ENCODE results near the gene HCN2.

Gene HCN2

GRCh38 chr19:589693-590395, at the start of gene HCN2:
Gene HCN2 (plus strand): TSS chr19:589881. CDS start chr19:589946, 65 bp downstream.
- TF ChIP-seq GATA1 (IDR thresholded peaks at IDR 0.05; ENCODE audit: low read depth, low read length) (no peak), POLR2A (IDR thresholded peaks at IDR 0.05; ENCODE audit: low read length) (no peak)
- peak in 1 of 2 experiments; percentile 46 for DNase-seq

- DNase-seq: no peak
- TF ChIP-seq POLR2A (IDR thresholded peaks at IDR 0.05; ENCODE audit: low read length) (no peak), GATA1 (IDR thresholded peaks at IDR 0.05; ENCODE audit: low read depth, low read length) (no peak)
These were observed 48.6 kb upstream of the HCN2 start for GRCh38 chr19:540867-541637.

GRCh38 chr19:541699-542098, 48.0 kb upstream of the HCN2 start:
- TF ChIP-seq GATA1 (IDR thresholded peaks at IDR 0.05; ENCODE audit: low read depth, low read length): no peak
- TF ChIP-seq POLR2A (IDR thresholded peaks at IDR 0.05; ENCODE audit: low read length): no peak
- DNase-seq: no peak

GRCh38 chr19:542173-542866, 47.4 kb upstream of the HCN2 start:
- no peak for DNase-seq
- TF ChIP-seq GATA1 (IDR thresholded peaks at IDR 0.05; ENCODE audit: low read depth, low read length) (no peak), POLR2A (IDR thresholded peaks at IDR 0.05; ENCODE audit: low read length) (no peak)

- TF ChIP-seq GATA1 (IDR thresholded peaks at IDR 0.05; ENCODE audit: low read depth, low read length) (no peak), POLR2A (IDR thresholded peaks at IDR 0.05; ENCODE audit: low read length) (no peak)
- DNase-seq: no peak
These were observed 45.6 kb upstream of the HCN2 start, which contains the start of gene GZMM for GRCh38 chr19:543910-544608. Gene GZMM (plus strand): TSS chr19:544053. CDS start chr19:544072, 19 bp downstream.

GRCh38 chr19:547117-547516, 42.6 kb upstream of the HCN2 start:
- no peak for TF ChIP-seq POLR2A (IDR thresholded peaks at IDR 0.05; ENCODE audit: low read length)
- no peak for TF ChIP-seq GATA1 (IDR thresholded peaks at IDR 0.05; ENCODE audit: low read depth, low read length)
- DNase-seq: no peak

- TF ChIP-seq GATA1 (IDR thresholded peaks at IDR 0.05; ENCODE audit: low read depth, low read length) (no peak), POLR2A (IDR thresholded peaks at IDR 0.05; ENCODE audit: low read length) (no peak)
- no peak for DNase-seq
These were observed 41.6 kb upstream of the HCN2 start for GRCh38 chr19:547836-548720.

GRCh38 chr19:548886-549830, 40.5 kb upstream of the HCN2 start:
- DNase-seq: no peak
- TF ChIP-seq GATA1 (IDR thresholded peaks at IDR 0.05; ENCODE audit: low read depth, low read length): no peak
- no peak for TF ChIP-seq POLR2A (IDR thresholded peaks at IDR 0.05; ENCODE audit: low read length)

GRCh38 chr19:554817-555216, 34.9 kb upstream of the HCN2 start:
- DNase-seq: no peak
- no peak for TF ChIP-seq POLR2A (IDR thresholded peaks at IDR 0.05; ENCODE audit: low read length)
- no peak for TF ChIP-seq GATA1 (IDR thresholded peaks at IDR 0.05; ENCODE audit: low read depth, low read length)

- no peak for TF ChIP-seq GATA1 (IDR thresholded peaks at IDR 0.05; ENCODE audit: low read depth, low read length)
These were observed 34.2 kb upstream of the HCN2 start for GRCh38 chr19:555474-555808.

GRCh38 chr19:556611-557382, 32.9 kb upstream of the HCN2 start:
- TF ChIP-seq POLR2A (IDR thresholded peaks at IDR 0.05; ENCODE audit: low read length): no peak
- TF ChIP-seq GATA1 (IDR thresholded peaks at IDR 0.05; ENCODE audit: low read depth, low read length): no peak
- DNase-seq: peak; percentile 55 to 58

More at GRCh38 chr19:555474-555808, 34.2 kb upstream of the HCN2 start:
- DNase-seq: no peak
